ENCODE results near the gene ALDH1A1.

ALDH1A1 gene

GRCh38 chr9:72902268-72902667 lies 50.6 kb downstream of the ALDH1A1 start:
- no peak for TF ChIP-seq ZNF155 (tag by site-specific recombination; IDR thresholded peaks at IDR 0.05)
- TF ChIP-seq ZBTB6 (tag by site-specific recombination; IDR thresholded peaks at IDR 0.05), result no peak
- TF ChIP-seq ZNF248 (tag by site-specific recombination; IDR thresholded peaks at IDR 0.05), result no peak
- no peak for TF ChIP-seq ZNF629 (tag by site-specific recombination; IDR thresholded peaks at IDR 0.05)
- no peak for TF ChIP-seq OVOL3 (tag by site-specific recombination; IDR thresholded peaks at IDR 0.05)
- TF ChIP-seq ZBTB17 (tag by site-specific recombination; IDR thresholded peaks at IDR 0.05), result no peak
- no peak for TF ChIP-seq ZNF140 (tag by site-specific recombination; IDR thresholded peaks at IDR 0.05)
- TF ChIP-seq ZNF610 (tag by site-specific recombination; IDR thresholded peaks at IDR 0.05; ENCODE audit: borderline replicate concordance), result no peak
- TF ChIP-seq ZNF510 (tag by site-specific recombination; IDR thresholded peaks at IDR 0.05; ENCODE audit: insufficient replicate concordance), result no peak
- no peak for TF ChIP-seq ZBTB26 (tag by site-specific recombination; optimal IDR thresholded peaks at IDR 0.05)
- no peak for TF ChIP-seq KLF9 (tag by site-specific recombination; IDR thresholded peaks at IDR 0.05; ENCODE audit: low read depth)
- TF ChIP-seq ZNF214 (tag by site-specific recombination; IDR thresholded peaks at IDR 0.05; ENCODE audit: borderline replicate concordance), result no peak
- TF ChIP-seq, protein P1, sequence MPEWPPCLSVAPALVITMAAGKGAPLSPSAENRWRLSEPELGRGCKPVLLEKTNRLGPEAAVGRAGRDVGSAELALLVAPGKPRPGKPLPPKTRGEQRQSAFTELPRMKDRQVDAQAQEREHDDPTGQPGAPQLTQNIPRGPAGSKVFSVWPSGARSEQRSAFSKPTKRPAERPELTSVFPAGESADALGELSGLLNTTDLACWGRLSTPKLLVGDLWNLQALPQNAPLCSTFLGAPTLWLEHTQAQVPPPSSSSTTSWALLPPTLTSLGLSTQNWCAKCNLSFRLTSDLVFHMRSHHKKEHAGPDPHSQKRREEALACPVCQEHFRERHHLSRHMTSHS (tag by site-specific recombination; IDR thresholded peaks at IDR 0.05), result no peak
- no peak for TF ChIP-seq PRDM1 (tag by site-specific recombination; IDR thresholded peaks at IDR 0.05)
- TF ChIP-seq ZNF366 (tag by site-specific recombination; conservative IDR thresholded peaks at IDR 0.05), result no peak
- ChIA-PET CTCF (no interaction called here), POLR2A (no interaction called here)
- no peak overlapping the region for H3K27ac ChIP-seq (ENCODE audit: extremely low read depth, low read depth, low read length)
- H3K4me3 ChIP-seq (ENCODE audit: low read depth, low read length), result no peak overlapping the region
- no peaks in the 10 kb centered on the region for H3K4me1 ChIP-seq (ENCODE audit: control insufficient read depth, insufficient read depth, low read length)
- no peaks in the 10 kb centered on the region for H3K9me3 ChIP-seq (ENCODE audit: control insufficient read depth, insufficient read depth, low read depth, low read length)
- H3K36me3 ChIP-seq (ENCODE audit: control insufficient read depth in 2 of 2, insufficient read depth in 1 of 2, low read length in 2 of 2), result no peaks in the 10 kb centered on the region

GRCh38 chr9:72899734-72900477 lies 52.9 kb downstream of the ALDH1A1 start:
- H3K4me1 ChIP-seq (ENCODE audit: control insufficient read depth, insufficient read depth, low read length), result no peaks in the 10 kb centered on the region
- H3K9me3 ChIP-seq (ENCODE audit: control insufficient read depth, insufficient read depth, low read depth, low read length), result no peaks in the 10 kb centered on the region
- no peaks in the 10 kb centered on the region for H3K36me3 ChIP-seq (ENCODE audit: control insufficient read depth in 2 of 2, insufficient read depth in 1 of 2, low read length in 2 of 2)
- H3K4me3 ChIP-seq (ENCODE audit: low read depth, low read length), result no peak overlapping the region
- ChIA-PET CTCF (interaction anchor here (0.6 to 1.3 kb wide), 3 partner anchors 9 to 43 kb away, joined by 3 to 8 read pairs (median 4); no protein-coding TSS in a partner anchor), POLR2A (no interaction called here)
- no peak overlapping the region for H3K27ac ChIP-seq (ENCODE audit: extremely low read depth, low read depth, low read length)
- no peak for TF ChIP-seq ZNF112 (tag by site-specific recombination; IDR thresholded peaks at IDR 0.05)
- no peak for TF ChIP-seq KLF7 (tag by site-specific recombination; IDR thresholded peaks at IDR 0.05; ENCODE audit: borderline replicate concordance)
- TF ChIP-seq KLF10 (tag by site-specific recombination; IDR thresholded peaks at IDR 0.05), result no peak
- TF ChIP-seq ZNF426 (tag by site-specific recombination; IDR thresholded peaks at IDR 0.05), result no peak
- TF ChIP-seq ZNF629 (tag by site-specific recombination; IDR thresholded peaks at IDR 0.05), result no peak
- TF ChIP-seq ZNF670 (tag by site-specific recombination; IDR thresholded peaks at IDR 0.05; ENCODE audit: low read depth), result no peak
- no peak for TF ChIP-seq ZNF473 (tag by site-specific recombination; IDR thresholded peaks at IDR 0.05)
- no peak for TF ChIP-seq ZNF341 (tag by site-specific recombination; IDR thresholded peaks at IDR 0.05; ENCODE audit: low read depth)
- no peak for TF ChIP-seq ZFP37 (tag by site-specific recombination; IDR thresholded peaks at IDR 0.05)
- TF ChIP-seq EGR2 (tag by site-specific recombination; IDR thresholded peaks at IDR 0.05; ENCODE audit: low read depth), result no peak
- no peak for TF ChIP-seq ZSCAN4 (tag by site-specific recombination; IDR thresholded peaks at IDR 0.05)
- TF ChIP-seq ZBTB10 (tag by site-specific recombination; IDR thresholded peaks at IDR 0.05), result no peak
- no peak for TF ChIP-seq ZFP69B (tag by site-specific recombination; IDR thresholded peaks at IDR 0.05)
- no peak for TF ChIP-seq ZNF302 (tag by site-specific recombination; IDR thresholded peaks at IDR 0.05; ENCODE audit: low read depth)
- no peak for TF ChIP-seq ZNF157 (tag by site-specific recombination; IDR thresholded peaks at IDR 0.05)

Data from HEK293 (cell line).